CD4-positive, alpha-beta T cell treated with Interleukin-15 for 1 hour (primary cell): Measurements from ENCODE around the gene SIGLEC12.

ENCODE experiments used
- DNase-seq: peaks from one replicate; pipeline ENCODE4 v3.0.0-alpha.2; 2020

SIGLEC12 gene

GRCh38 chr19:51501594-51502263 lies at the start of gene SIGLEC12:
Gene SIGLEC12, minus strand, starts transcription at chr19:51501800. Its CDS starts 67 bp downstream, at chr19:51501733.
- DNase-seq = peak; percentile 55

GRCh38 chr19:51550848-51551672 lies 49.5 kb upstream of the SIGLEC12 start:
- no peak for DNase-seq

GRCh38 chr19:51549533-51550324 lies 48.1 kb upstream of the SIGLEC12 start:
- no peak for DNase-seq

GRCh38 chr19:51548891-51549305 lies 47.3 kb upstream of the SIGLEC12 start:
- no peak for DNase-seq

GRCh38 chr19:51548213-51548651 lies 46.6 kb upstream of the SIGLEC12 start:
- no peak for DNase-seq

GRCh38 chr19:51547397-51548212 lies 46.0 kb upstream of the SIGLEC12 start:
- DNase-seq = no peak

- no peak for DNase-seq
Measured at GRCh38 chr19:51546650-51547396, 45.2 kb upstream of the SIGLEC12 start.

- no peak for DNase-seq
Measured at GRCh38 chr19:51546107-51546649, 44.6 kb upstream of the SIGLEC12 start.

GRCh38 chr19:51544038-51544437 lies 42.4 kb upstream of the SIGLEC12 start:
- DNase-seq = no peak

GRCh38 chr19:51542699-51543098 lies 41.1 kb upstream of the SIGLEC12 start:
- no peak for DNase-seq

GRCh38 chr19:51541458-51542357 lies 40.1 kb upstream of the SIGLEC12 start:
- DNase-seq = no peak

- DNase-seq = no peak
Measured at GRCh38 chr19:51539821-51540366, 38.3 kb upstream of the SIGLEC12 start.

GRCh38 chr19:51535535-51535934 lies 33.9 kb upstream of the SIGLEC12 start:
- no peak for DNase-seq

GRCh38 chr19:51531349-51532315 lies 30.0 kb upstream of the SIGLEC12 start, which contains the start of gene SIGLEC6:
Gene SIGLEC6, minus strand, starts transcription at chr19:51531670. Its CDS starts 22 bp downstream, at chr19:51531648.
- DNase-seq = peak; percentile 76

- DNase-seq = no peak
Measured at GRCh38 chr19:51530616-51531015, 29.0 kb upstream of the SIGLEC12 start.

GRCh38 chr19:51529301-51529700 lies 27.7 kb upstream of the SIGLEC12 start:
- no peak for DNase-seq

- DNase-seq = no peak
Measured at GRCh38 chr19:51525651-51526050, 24.1 kb upstream of the SIGLEC12 start.

- DNase-seq = no peak
Measured at GRCh38 chr19:51524666-51525264, 23.2 kb upstream of the SIGLEC12 start.
